ENCODE results near the gene PRG3. TPM values are rescaled to one million over a fixed set of nuclear protein-coding genes. Genes with fewer than 3 reads are reported as not detected.

The PRG3 gene
- total RNA-seq, 6 experiments from 2014 or later, result not detected

DNA sequence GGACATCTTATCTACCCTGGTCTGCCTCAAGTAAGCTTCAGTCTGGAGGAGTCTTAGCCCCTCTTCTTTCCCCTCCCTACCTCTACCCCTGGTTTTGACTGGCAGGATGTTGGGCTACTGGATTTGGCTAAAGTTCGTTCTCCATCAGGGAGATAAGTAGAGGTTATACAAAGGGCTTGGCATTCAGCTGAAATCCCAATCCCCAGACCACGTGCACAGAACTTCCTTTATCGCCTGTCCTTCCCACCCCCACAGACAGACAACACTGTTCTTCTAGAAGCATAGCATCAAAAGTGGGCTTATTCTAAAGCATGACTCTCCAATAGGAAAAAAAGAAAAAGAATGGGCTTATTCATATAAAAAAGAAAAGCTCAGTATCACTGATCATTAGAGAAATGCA, 7.8 kb downstream of the PRG3 start:
- WGBS (ENCODE audit: insufficient coverage, low coverage, low lambda C conversion rate, missing lambda C conversion rate), result 40% methylated on average over 3 of the region's 3 CpGs
- Histone ChIP-seq H3K36me3 (no peaks in the 10 kb centered on the region), H3K4me3 (no peak overlapping the region), H3K9me3 (no peaks in the 10 kb centered on the region), H3K27me3 (no peaks in the 10 kb centered on the region), H3K4me1 (no peaks in the 10 kb centered on the region), H3K27ac (no peak overlapping the region)
- no peak for TF ChIP-seq POLR2A (IDR thresholded peaks at IDR 0.05)
- TF ChIP-seq, protein P1, sequence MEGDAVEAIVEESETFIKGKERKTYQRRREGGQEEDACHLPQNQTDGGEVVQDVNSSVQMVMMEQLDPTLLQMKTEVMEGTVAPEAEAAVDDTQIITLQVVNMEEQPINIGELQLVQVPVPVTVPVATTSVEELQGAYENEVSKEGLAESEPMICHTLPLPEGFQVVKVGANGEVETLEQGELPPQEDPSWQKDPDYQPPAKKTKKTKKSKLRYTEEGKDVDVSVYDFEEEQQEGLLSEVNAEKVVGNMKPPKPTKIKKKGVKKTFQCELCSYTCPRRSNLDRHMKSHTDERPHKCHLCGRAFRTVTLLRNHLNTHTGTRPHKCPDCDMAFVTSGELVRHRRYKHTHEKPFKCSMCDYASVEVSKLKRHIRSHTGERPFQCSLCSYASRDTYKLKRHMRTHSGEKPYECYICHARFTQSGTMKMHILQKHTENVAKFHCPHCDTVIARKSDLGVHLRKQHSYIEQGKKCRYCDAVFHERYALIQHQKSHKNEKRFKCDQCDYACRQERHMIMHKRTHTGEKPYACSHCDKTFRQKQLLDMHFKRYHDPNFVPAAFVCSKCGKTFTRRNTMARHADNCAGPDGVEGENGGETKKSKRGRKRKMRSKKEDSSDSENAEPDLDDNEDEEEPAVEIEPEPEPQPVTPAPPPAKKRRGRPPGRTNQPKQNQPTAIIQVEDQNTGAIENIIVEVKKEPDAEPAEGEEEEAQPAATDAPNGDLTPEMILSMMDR (IDR thresholded peaks at IDR 0.05), result no peak
- DNase-seq (no peak), ATAC-seq (no peak)
- intact Hi-C loops (cut with DNase I), result no loop called here

DNA sequence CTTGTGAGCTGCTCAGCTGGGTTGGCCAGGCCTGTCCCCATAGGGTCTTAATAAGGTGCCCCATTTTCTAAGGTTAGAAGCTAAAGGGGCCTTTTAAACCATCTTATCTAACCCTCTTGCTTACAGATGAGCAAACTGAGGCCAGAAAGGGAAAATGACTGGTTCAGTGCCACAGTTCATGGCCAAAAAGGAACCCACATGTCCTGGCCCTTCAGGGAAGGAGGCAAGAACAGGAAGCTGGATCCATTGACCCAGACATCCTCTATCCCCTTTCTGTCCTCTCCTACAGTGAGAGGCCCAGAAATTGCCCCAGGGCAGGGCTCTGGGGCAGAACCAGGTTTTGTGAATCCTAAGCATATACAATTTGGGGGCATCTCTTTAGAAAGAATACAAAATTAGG, 10.0 kb downstream of the PRG3 start:
- no peak for ATAC-seq
- H3K9me3 ChIP-seq, result no peaks in the 10 kb centered on the region
- no peak for TF ChIP-seq POLR2A (IDR thresholded peaks at IDR 0.05)
- TF ChIP-seq, protein P1 (IDR thresholded peaks at IDR 0.05), result no peak
- no peaks in the 10 kb centered on the region for H3K4me1 ChIP-seq
- DNase-seq, result no peak
- H3K27ac ChIP-seq, result no peak overlapping the region
- no peaks in the 10 kb centered on the region for H3K36me3 ChIP-seq
- no peak overlapping the region for H3K4me3 ChIP-seq
- intact Hi-C loops (cut with DNase I), result no loop called here
- no peaks in the 10 kb centered on the region for H3K27me3 ChIP-seq

DNA sequence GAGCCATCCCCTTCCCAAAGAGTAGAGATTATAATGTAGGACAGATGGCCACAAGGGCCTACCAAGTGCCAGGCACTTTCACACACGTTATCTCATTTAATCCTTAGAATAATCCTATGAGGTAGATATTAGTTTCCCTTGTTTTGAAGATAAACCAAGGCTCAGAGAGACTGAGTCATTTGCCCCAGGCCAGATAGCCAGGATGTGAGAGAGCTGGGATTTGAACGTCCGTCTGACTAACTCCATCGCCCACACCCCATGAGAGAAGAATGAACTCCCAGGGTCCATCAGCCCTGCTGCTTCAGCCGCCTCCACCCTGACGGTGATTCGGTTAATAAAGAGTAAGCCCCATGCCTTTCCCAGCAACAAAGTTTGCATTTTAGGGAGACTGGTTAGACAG, 10.7 kb downstream of the PRG3 start:
- Histone ChIP-seq H3K9me3 (no peaks in the 10 kb centered on the region), H3K27me3 (no peaks in the 10 kb centered on the region), H3K4me3 (no peak overlapping the region), H3K4me1 (no peaks in the 10 kb centered on the region), H3K36me3 (no peaks in the 10 kb centered on the region), H3K27ac (no peak overlapping the region)
- TF ChIP-seq, protein P1 (IDR thresholded peaks at IDR 0.05), result no peak
- TF ChIP-seq POLR2A (IDR thresholded peaks at IDR 0.05), result no peak
- intact Hi-C loops (cut with DNase I), result no loop called here
- no peak for DNase-seq
- ATAC-seq, result no peak
- 93% methylated on average over 7 of the region's 7 CpGs for WGBS (ENCODE audit: insufficient coverage, low coverage, low lambda C conversion rate, missing lambda C conversion rate)

DNA sequence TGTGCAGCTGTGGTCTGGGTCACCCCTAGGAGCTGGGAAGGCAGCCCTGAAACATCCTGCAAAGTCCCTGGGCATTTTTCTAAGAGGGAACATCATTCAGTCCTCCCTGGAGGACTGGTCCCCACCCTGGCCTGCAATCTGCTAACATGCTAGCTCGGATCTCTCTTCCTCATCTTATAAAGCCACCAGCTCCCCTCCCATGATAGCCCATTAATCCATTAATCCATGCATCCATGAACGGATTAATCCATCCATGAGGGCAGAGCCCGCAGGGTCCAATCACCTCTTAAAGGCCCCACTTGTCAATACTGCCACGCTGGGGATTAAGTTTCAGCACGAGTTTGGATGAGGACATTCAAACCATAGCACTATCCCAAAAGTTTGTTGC, 12.1 kb downstream of the PRG3 start:
- intact Hi-C loops (cut with DNase I), result no loop called here
- no peaks in the 10 kb centered on the region for H3K4me1 ChIP-seq
- H3K9me3 ChIP-seq, result no peaks in the 10 kb centered on the region
- TF ChIP-seq, protein P1 (IDR thresholded peaks at IDR 0.05), result no peak
- no peak for TF ChIP-seq POLR2A (IDR thresholded peaks at IDR 0.05)
- H3K27ac ChIP-seq, result no peak overlapping the region
- H3K4me3 ChIP-seq, result no peak overlapping the region
- 62% methylated on average over 5 of the region's 5 CpGs for WGBS (ENCODE audit: insufficient coverage, low coverage, low lambda C conversion rate, missing lambda C conversion rate)
- no peaks in the 10 kb centered on the region for H3K36me3 ChIP-seq
- ATAC-seq, result no peak
- DNase-seq, result no peak
- no peaks in the 10 kb centered on the region for H3K27me3 ChIP-seq

DNA sequence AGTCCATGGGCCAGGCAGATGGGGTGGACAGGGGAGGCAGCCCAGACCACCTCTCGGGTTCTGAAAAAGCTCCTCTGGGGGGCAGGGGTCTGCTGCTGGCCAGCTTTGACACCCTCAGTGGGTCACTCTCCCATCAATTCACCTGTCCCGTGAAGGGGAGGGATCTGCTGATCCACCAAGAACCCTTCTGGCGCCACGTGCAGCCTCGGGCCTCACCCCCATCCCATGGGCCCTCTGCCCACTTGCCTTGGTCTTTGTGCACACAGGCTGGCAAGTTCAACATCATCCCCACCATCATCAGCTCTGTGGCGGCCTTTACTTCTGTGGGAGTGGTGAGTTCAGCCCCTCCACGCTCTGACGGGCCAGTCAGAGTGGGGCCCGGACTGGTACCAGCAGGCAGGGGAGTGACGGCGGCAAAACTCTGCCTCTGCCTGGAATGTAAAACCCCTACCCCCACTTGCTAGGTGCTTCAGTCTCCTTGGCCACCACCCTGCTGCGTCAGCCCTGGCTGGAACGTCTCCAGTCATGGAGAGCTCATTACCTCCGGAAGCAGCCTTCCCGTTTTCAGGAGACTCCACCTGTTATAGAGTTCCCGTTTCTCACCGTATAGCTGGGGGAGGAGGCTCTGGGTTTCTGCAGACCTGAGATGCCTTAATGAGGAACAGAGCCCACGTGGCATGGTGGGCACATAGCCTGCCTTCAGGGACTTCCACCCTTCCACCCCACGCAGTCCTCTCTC, 12.7 kb downstream of the PRG3 start:
- DNase-seq, result no peak
- ATAC-seq, result no peak

More for the DNA sequence above, 12.7 kb downstream of the PRG3 start:
- Histone ChIP-seq H3K4me1 (no peaks in the 10 kb centered on the region), H3K27ac (no peak overlapping the region), H3K27me3 (no peaks in the 10 kb centered on the region), H3K36me3 (no peaks in the 10 kb centered on the region), H3K4me3 (no peak overlapping the region), H3K9me3 (no peaks in the 10 kb centered on the region)
- intact Hi-C loops (cut with DNase I), result no loop called here
- 40% methylated on average over 12 of the region's 19 CpGs for WGBS (ENCODE audit: insufficient coverage, low coverage, low lambda C conversion rate, missing lambda C conversion rate)
- no peak for TF ChIP-seq POLR2A (IDR thresholded peaks at IDR 0.05)
- TF ChIP-seq, protein P1 (IDR thresholded peaks at IDR 0.05), result no peak

All from right lobe of liver (tissue), 6 donors.